ENCODE results near the gene SF3B3. TPM values are rescaled to one million over a fixed set of nuclear protein-coding genes. Genes with fewer than 3 reads are reported as not detected.

The SF3B3 gene
- total and polyA plus RNA-seq, 4 experiments from 2014 or later = 105 to 291 (median 219) TPM

GRCh38 chr16:70591615-70592014 lies 68.0 kb downstream of the SF3B3 start:
- H3K9me3 ChIP-seq (ENCODE audit: control insufficient read depth in 1 of 2, low read length in 2 of 2) = no peaks in the 10 kb centered on the region
- Mint-ChIP-seq H3K4me3 (no peak overlapping the region), H3K4me1 (no peaks in the 10 kb centered on the region), H3K36me3 (no peaks in the 10 kb centered on the region), H3K27ac (no peak overlapping the region), H3K9me3 (no peaks in the 10 kb centered on the region), H3K27me3 (no peaks in the 10 kb centered on the region)
- H3K27ac ChIP-seq (ENCODE audit: low read depth, low read length) = no peak overlapping the region
- CTCF ChIA-PET (ENCODE audit: partially characterized antibody) = no interaction called here
- no peaks in the 10 kb centered on the region for H3K4me1 ChIP-seq (ENCODE audit: insufficient read depth, low read length)
- intact Hi-C loops (cut with micrococcal nuclease) = no loop called here
- H3K4me3 ChIP-seq (ENCODE audit: low read length in 2 of 2) = no peak overlapping the region
- no peaks in the 10 kb centered on the region for H3K27me3 ChIP-seq (ENCODE audit: insufficient read depth, low read length)
- POLR2A ChIA-PET (ENCODE audit: partially characterized antibody) = no interaction called here
- no peaks in the 10 kb centered on the region for H3K36me3 ChIP-seq (ENCODE audit: insufficient read depth, low read length)
- no peak for DNase-seq

GRCh38 chr16:70592106-70592571 lies 68.5 kb downstream of the SF3B3 start:
- no peak for DNase-seq
- Histone ChIP-seq H3K4me3 (ENCODE audit: low read length in 2 of 2) (no peak overlapping the region), H3K27ac (ENCODE audit: low read depth, low read length) (no peak overlapping the region), H3K36me3 (ENCODE audit: insufficient read depth, low read length) (no peaks in the 10 kb centered on the region), H3K9me3 (ENCODE audit: control insufficient read depth in 1 of 2, low read length in 2 of 2) (no peaks in the 10 kb centered on the region), H3K4me1 (ENCODE audit: insufficient read depth, low read length) (no peaks in the 10 kb centered on the region), H3K27me3 (ENCODE audit: insufficient read depth, low read length) (no peaks in the 10 kb centered on the region)
- H3K4me1 Mint-ChIP-seq = no peaks in the 10 kb centered on the region
- H3K9me3 Mint-ChIP-seq = no peaks in the 10 kb centered on the region
- ChIA-PET POLR2A (ENCODE audit: partially characterized antibody) (no interaction called here), CTCF (ENCODE audit: partially characterized antibody) (interaction anchor here (1.5 kb wide), 1 partner anchor 63 kb away, joined by 3 read pairs; no protein-coding TSS in a partner anchor)
- H3K4me3 Mint-ChIP-seq = no peak overlapping the region
- intact Hi-C loops (cut with micrococcal nuclease) = no loop called here
- no peak overlapping the region for H3K27ac Mint-ChIP-seq
- no peaks in the 10 kb centered on the region for H3K27me3 Mint-ChIP-seq
- H3K36me3 Mint-ChIP-seq = no peaks in the 10 kb centered on the region

- no peaks in the 10 kb centered on the region for H3K4me1 ChIP-seq (ENCODE audit: insufficient read depth, low read length)
- H3K4me3 ChIP-seq (ENCODE audit: low read length in 2 of 2) = no peak overlapping the region
- Mint-ChIP-seq H3K27me3 (no peaks in the 10 kb centered on the region), H3K4me1 (no peaks in the 10 kb centered on the region), H3K4me3 (no peak overlapping the region), H3K36me3 (no peaks in the 10 kb centered on the region), H3K27ac (peak overlapping the region in 1 of 7 donors; percentile 83), H3K9me3 (no peaks in the 10 kb centered on the region)
- no peaks in the 10 kb centered on the region for H3K27me3 ChIP-seq (ENCODE audit: insufficient read depth, low read length)
- no peaks in the 10 kb centered on the region for H3K36me3 ChIP-seq (ENCODE audit: insufficient read depth, low read length)
- CTCF ChIA-PET (ENCODE audit: partially characterized antibody) = interaction anchor here (1.5 kb wide), 1 partner anchor 61 kb away, joined by 3 read pairs; no protein-coding TSS in a partner anchor
- no peaks in the 10 kb centered on the region for H3K9me3 ChIP-seq (ENCODE audit: control insufficient read depth in 1 of 2, low read length in 2 of 2)
- DNase-seq = no peak
- intact Hi-C loops (cut with micrococcal nuclease) = no loop called here
- POLR2A ChIA-PET (ENCODE audit: partially characterized antibody) = no interaction called here
- no peak overlapping the region for H3K27ac ChIP-seq (ENCODE audit: low read depth, low read length)
Measured at GRCh38 chr16:70593544-70593943, 69.9 kb downstream of the SF3B3 start.

- H3K27me3 ChIP-seq (ENCODE audit: insufficient read depth, low read length) = no peaks in the 10 kb centered on the region
- H3K36me3 ChIP-seq (ENCODE audit: insufficient read depth, low read length) = no peaks in the 10 kb centered on the region
- Mint-ChIP-seq H3K4me1 (no peaks in the 10 kb centered on the region), H3K27me3 (no peaks in the 10 kb centered on the region), H3K27ac (no peak overlapping the region), H3K9me3 (no peaks in the 10 kb centered on the region), H3K4me3 (no peak overlapping the region), H3K36me3 (no peaks in the 10 kb centered on the region)
- POLR2A ChIA-PET (ENCODE audit: partially characterized antibody) = no interaction called here
- H3K4me3 ChIP-seq (ENCODE audit: low read length in 2 of 2) = no peak overlapping the region
- CTCF ChIA-PET (ENCODE audit: partially characterized antibody) = no interaction called here
- DNase-seq = no peak
- no peaks in the 10 kb centered on the region for H3K9me3 ChIP-seq (ENCODE audit: control insufficient read depth in 1 of 2, low read length in 2 of 2)
- H3K4me1 ChIP-seq (ENCODE audit: insufficient read depth, low read length) = no peaks in the 10 kb centered on the region
- no peak overlapping the region for H3K27ac ChIP-seq (ENCODE audit: low read depth, low read length)
- intact Hi-C loops (cut with micrococcal nuclease) = no loop called here
Measured at GRCh38 chr16:70594569-70594968, 71.0 kb downstream of the SF3B3 start.

GRCh38 chr16:70597135-70597835 lies 73.7 kb downstream of the SF3B3 start:
- Histone ChIP-seq H3K36me3 (ENCODE audit: insufficient read depth, low read length) (no peaks in the 10 kb centered on the region), H3K4me3 (ENCODE audit: low read length in 2 of 2) (no peak overlapping the region), H3K4me1 (ENCODE audit: insufficient read depth, low read length) (no peaks in the 10 kb centered on the region), H3K27me3 (ENCODE audit: insufficient read depth, low read length) (no peaks in the 10 kb centered on the region), H3K27ac (ENCODE audit: low read depth, low read length) (no peak overlapping the region), H3K9me3 (ENCODE audit: control insufficient read depth in 1 of 2, low read length in 2 of 2) (no peaks in the 10 kb centered on the region)
- DNase-seq = no peak
- Mint-ChIP-seq H3K4me3 (no peak overlapping the region), H3K9me3 (no peaks in the 10 kb centered on the region), H3K27ac (no peak overlapping the region), H3K4me1 (no peaks in the 10 kb centered on the region), H3K36me3 (no peaks in the 10 kb centered on the region), H3K27me3 (no peaks in the 10 kb centered on the region)
- ChIA-PET CTCF (ENCODE audit: partially characterized antibody) (no interaction called here), POLR2A (ENCODE audit: partially characterized antibody) (no interaction called here)
- intact Hi-C loops (cut with micrococcal nuclease) = no loop called here

GRCh38 chr16:70598937-70599503 lies 75.4 kb downstream of the SF3B3 start:
- no peak for DNase-seq
- intact Hi-C loops (cut with micrococcal nuclease) = no loop called here
- H3K36me3 ChIP-seq (ENCODE audit: insufficient read depth, low read length) = no peaks in the 10 kb centered on the region
- H3K36me3 Mint-ChIP-seq = no peaks in the 10 kb centered on the region
- H3K27ac Mint-ChIP-seq = no peak overlapping the region
- H3K4me1 ChIP-seq (ENCODE audit: insufficient read depth, low read length) = no peaks in the 10 kb centered on the region
- H3K27me3 ChIP-seq (ENCODE audit: insufficient read depth, low read length) = no peaks in the 10 kb centered on the region
- no peaks in the 10 kb centered on the region for H3K9me3 Mint-ChIP-seq
- no peak overlapping the region for H3K4me3 ChIP-seq (ENCODE audit: low read length in 2 of 2)
- no peak overlapping the region for H3K4me3 Mint-ChIP-seq
- no peaks in the 10 kb centered on the region for H3K9me3 ChIP-seq (ENCODE audit: control insufficient read depth in 1 of 2, low read length in 2 of 2)
- H3K27me3 Mint-ChIP-seq = no peaks in the 10 kb centered on the region
- POLR2A ChIA-PET (ENCODE audit: partially characterized antibody) = no interaction called here
- H3K4me1 Mint-ChIP-seq = no peaks in the 10 kb centered on the region
- CTCF ChIA-PET (ENCODE audit: partially characterized antibody) = no interaction called here
- H3K27ac ChIP-seq (ENCODE audit: low read depth, low read length) = no peak overlapping the region

GRCh38 chr16:70600730-70601129 lies 77.1 kb downstream of the SF3B3 start:
- H3K36me3 ChIP-seq (ENCODE audit: insufficient read depth, low read length) = no peaks in the 10 kb centered on the region
- Mint-ChIP-seq H3K27me3 (no peaks in the 10 kb centered on the region), H3K9me3 (no peaks in the 10 kb centered on the region), H3K4me1 (no peaks in the 10 kb centered on the region), H3K36me3 (no peaks in the 10 kb centered on the region), H3K27ac (no peak overlapping the region), H3K4me3 (no peak overlapping the region)
- H3K27me3 ChIP-seq (ENCODE audit: insufficient read depth, low read length) = no peaks in the 10 kb centered on the region
- POLR2A ChIA-PET (ENCODE audit: partially characterized antibody) = no interaction called here
- no peaks in the 10 kb centered on the region for H3K4me1 ChIP-seq (ENCODE audit: insufficient read depth, low read length)
- H3K27ac ChIP-seq (ENCODE audit: low read depth, low read length) = no peak overlapping the region
- intact Hi-C loops (cut with micrococcal nuclease) = no loop called here
- H3K4me3 ChIP-seq (ENCODE audit: low read length in 2 of 2) = no peak overlapping the region
- H3K9me3 ChIP-seq (ENCODE audit: control insufficient read depth in 1 of 2, low read length in 2 of 2) = no peaks in the 10 kb centered on the region
- DNase-seq = no peak
- CTCF ChIA-PET (ENCODE audit: partially characterized antibody) = no interaction called here
